HG03135 (cell line): ENCODE data around the gene CDK3.
"Not testable (repeated sequence)": the region's sequence is repeated elsewhere in the genome, so short reads cannot be mapped to it uniquely, and the experiment has no call there.

ENCODE experiments used
- ATAC-seq: cut with Tn5 transposase; IDR thresholded peaks from one replicate; pipeline ENCODE4 v1.9.1; 2021; ENCODE audit warnings: mild to moderate bottlenecking, moderate library complexity; ENCODE audit not compliant: unreplicated experiment

The CDK3 gene

GRCh38 chr17:76000755-76001521 is at the start of gene CDK3:
TSS of gene CDK3 (plus strand) at chr17:76000855. CDS start at chr17:76001426, 571 bp downstream.
- no peak for ATAC-seq

GRCh38 chr17:75950855-75951554 is 49.6 kb upstream of the CDK3 start:
- no peak for ATAC-seq

GRCh38 chr17:75959051-75959838 is 41.4 kb upstream of the CDK3 start:
- ATAC-seq, result no peak

- ATAC-seq, result no peak
Observed at GRCh38 chr17:75959839-75960511, 40.7 kb upstream of the CDK3 start.

- no peak for ATAC-seq
Observed at GRCh38 chr17:75965468-75965867, 35.2 kb upstream of the CDK3 start.

- not testable (repeated sequence) for ATAC-seq
Observed at GRCh38 chr17:75969044-75969443, 31.6 kb upstream of the CDK3 start.

GRCh38 chr17:75970011-75970523 is 30.6 kb upstream of the CDK3 start:
- ATAC-seq, result no peak

- no peak for ATAC-seq
Observed at GRCh38 chr17:75970626-75971025, 30.0 kb upstream of the CDK3 start.

GRCh38 chr17:75975187-75975586 is 25.5 kb upstream of the CDK3 start:
- not testable (repeated sequence) for ATAC-seq

- ATAC-seq, result no peak
Observed at GRCh38 chr17:75975757-75976174, 24.9 kb upstream of the CDK3 start.

- ATAC-seq, result no peak
Observed at GRCh38 chr17:75976175-75976848, 24.3 kb upstream of the CDK3 start.

GRCh38 chr17:75978938-75979704 is 21.5 kb upstream of the CDK3 start, which contains the start of the genes ACOX1 and TEN1:
TSS of gene ACOX1 (minus strand) at chr17:75979166. CDS start at chr17:75979073, 93 bp downstream.
TSS of gene TEN1 (plus strand) at chr17:75979240. CDS start at chr17:75986193, 6,953 bp downstream.
- peak; percentile 83 for ATAC-seq

- ATAC-seq, result no peak
Observed at GRCh38 chr17:75979705-75980187, 20.9 kb upstream of the CDK3 start.

GRCh38 chr17:75980188-75981018 is 20.3 kb upstream of the CDK3 start:
- ATAC-seq, result no peak

- ATAC-seq, result no peak
Observed at GRCh38 chr17:75981019-75981615, 19.5 kb upstream of the CDK3 start.

GRCh38 chr17:75983501-75984181 is 17.0 kb upstream of the CDK3 start:
- no peak for ATAC-seq

- ATAC-seq, result no peak
Observed at GRCh38 chr17:75985986-75986385, 14.7 kb upstream of the CDK3 start.
